ENCODE data around the gene NPPC.

The NPPC gene

GRCh38 chr2:231935207-231935524 lies 9.0 kb upstream of the NPPC start:
- DNase-seq (ENCODE audit: low read depth in 2 of 2), result no peak

- no peak for DNase-seq (ENCODE audit: low read depth in 2 of 2)
These were observed 8.4 kb upstream of the NPPC start for GRCh38 chr2:231934441-231935206.

- DNase-seq (ENCODE audit: low read depth in 2 of 2), result no peak
These were observed 7.8 kb upstream of the NPPC start for GRCh38 chr2:231933916-231934401.

GRCh38 chr2:231932985-231933915 lies 7.1 kb upstream of the NPPC start:
- no peak for DNase-seq (ENCODE audit: low read depth in 2 of 2)

GRCh38 chr2:231932711-231932970 lies 6.4 kb upstream of the NPPC start:
- no peak for DNase-seq (ENCODE audit: low read depth in 2 of 2)

GRCh38 chr2:231931481-231931915 lies 5.3 kb upstream of the NPPC start:
- no peak for DNase-seq (ENCODE audit: low read depth in 2 of 2)

- DNase-seq (ENCODE audit: low read depth in 2 of 2), result no peak
These were observed 4.5 kb upstream of the NPPC start for GRCh38 chr2:231930593-231931281.

GRCh38 chr2:231929961-231930592 lies 3.9 kb upstream of the NPPC start:
- DNase-seq (ENCODE audit: low read depth in 2 of 2), result peak in 1 of 2 donors; percentile 25

GRCh38 chr2:231928901-231929725 lies 2.9 kb upstream of the NPPC start:
- DNase-seq (ENCODE audit: low read depth in 2 of 2), result no peak

- no peak for DNase-seq (ENCODE audit: low read depth in 2 of 2)
These were observed 2.3 kb upstream of the NPPC start for GRCh38 chr2:231928481-231928880.

GRCh38 chr2:231927566-231927890 lies 1.3 kb upstream of the NPPC start:
- no peak for DNase-seq (ENCODE audit: low read depth in 2 of 2)

GRCh38 chr2:231926761-231927565 lies 767 bp upstream of the NPPC start:
- peak in 1 of 2 donors; percentile 12 for DNase-seq (ENCODE audit: low read depth in 2 of 2)

- DNase-seq (ENCODE audit: low read depth in 2 of 2), result peak; percentile 63 to 66
These were observed 655 bp downstream of the NPPC start for GRCh38 chr2:231925303-231926179.

- DNase-seq (ENCODE audit: low read depth in 2 of 2), result no peak
These were observed 1.3 kb downstream of the NPPC start for GRCh38 chr2:231924889-231925275.

GRCh38 chr2:231923951-231924888 lies 2.0 kb downstream of the NPPC start:
- DNase-seq (ENCODE audit: low read depth in 2 of 2), result no peak

GRCh38 chr2:231923010-231923344 lies 3.2 kb downstream of the NPPC start:
- DNase-seq (ENCODE audit: low read depth in 2 of 2), result no peak

GRCh38 chr2:231922311-231923009 lies 3.7 kb downstream of the NPPC start:
- DNase-seq (ENCODE audit: low read depth in 2 of 2), result no peak

GRCh38 chr2:231920795-231921194 lies 5.4 kb downstream of the NPPC start:
- no peak for DNase-seq (ENCODE audit: low read depth in 2 of 2)
